BE2C (cell line): ENCODE results near the gene DYRK3.

Source experiments
- DNase-seq: peaks from one replicate; pipeline ENCODE4 v3.0.0-alpha.2; 2020
- H3K27me3 ChIP-seq: fragments of 250-450 bp; sonication (Bioruptor Pico); 2 replicates; pipeline ENCODE4 v1.5.1; 2020; ENCODE audit warnings: mild to moderate bottlenecking
- H3K36me3 ChIP-seq: fragments of 250-450 bp; sonication (Bioruptor Pico); 2 replicates; pipeline ENCODE4 v1.5.1; 2020; ENCODE audit warnings: mild to moderate bottlenecking
- H3K4me1 ChIP-seq: fragments of 250-450 bp; sonication (Bioruptor Pico); 2 replicates; pipeline ENCODE4 v1.5.1; 2020
- H3K4me3 ChIP-seq: 2 replicates; pipeline ENCODE4 v1.5.1; 2011; ENCODE audit warnings: low read depth, low read length
- H3K9me3 ChIP-seq: fragments of 250-450 bp; sonication (Bioruptor Pico); 2 replicates; pipeline ENCODE4 v1.5.1; 2020
- CTCF ChIP-seq: IDR thresholded peaks from 2 replicates; pipeline ENCODE4 v1.5.1; 2012; ENCODE audit warnings: mild to moderate bottlenecking, low read depth, low read length

The DYRK3 gene

GRCh38 chr1:206680279-206680678 lies 44.9 kb downstream of the DYRK3 start:
- TF ChIP-seq CTCF, result no peak
- Histone ChIP-seq H3K9me3 (no peaks in the 10 kb centered on the region), H3K4me1 (no peaks in the 10 kb centered on the region), H3K27me3 (peaks cover 21% of the 10 kb centered on the region), H3K36me3 (no peaks in the 10 kb centered on the region), H3K4me3 (no peak overlapping the region)
- no peak for DNase-seq

GRCh38 chr1:206681359-206681758 lies 46.0 kb downstream of the DYRK3 start:
- DNase-seq, result no peak
- H3K4me3 ChIP-seq, result no peak overlapping the region
- H3K27me3 ChIP-seq, result peaks cover 21% of the 10 kb centered on the region
- H3K36me3 ChIP-seq, result no peaks in the 10 kb centered on the region
- H3K4me1 ChIP-seq, result no peaks in the 10 kb centered on the region
- no peak for TF ChIP-seq CTCF
- H3K9me3 ChIP-seq, result no peaks in the 10 kb centered on the region

GRCh38 chr1:206682111-206682510 lies 46.8 kb downstream of the DYRK3 start:
- H3K36me3 ChIP-seq, result no peaks in the 10 kb centered on the region
- H3K27me3 ChIP-seq, result peaks cover 21% of the 10 kb centered on the region
- no peaks in the 10 kb centered on the region; the same call in 1 of the 2 replicates for H3K4me1 ChIP-seq
- DNase-seq, result no peak
- no peaks in the 10 kb centered on the region for H3K9me3 ChIP-seq
- no peak for TF ChIP-seq CTCF
- H3K4me3 ChIP-seq, result no peak overlapping the region

GRCh38 chr1:206683313-206683712 lies 48.0 kb downstream of the DYRK3 start:
- no peak for DNase-seq
- H3K4me1 ChIP-seq, result no peaks in the 10 kb centered on the region; the same call in none of the 2 replicates
- no peaks in the 10 kb centered on the region for H3K36me3 ChIP-seq

GRCh38 chr1:206684003-206684402 lies 48.7 kb downstream of the DYRK3 start:
- no peaks in the 10 kb centered on the region for H3K36me3 ChIP-seq
- H3K27me3 ChIP-seq, result peaks cover 21% of the 10 kb centered on the region
- no peak overlapping the region for H3K4me3 ChIP-seq
- no peak for DNase-seq
- no peak for TF ChIP-seq CTCF
- no peaks in the 10 kb centered on the region for H3K9me3 ChIP-seq
- no peaks in the 10 kb centered on the region; the same call in none of the 2 replicates for H3K4me1 ChIP-seq

More at GRCh38 chr1:206683313-206683712, 48.0 kb downstream of the DYRK3 start:
- Histone ChIP-seq H3K27me3 (peaks cover 21% of the 10 kb centered on the region), H3K9me3 (no peaks in the 10 kb centered on the region), H3K4me3 (no peak overlapping the region)
- TF ChIP-seq CTCF, result no peak

GRCh38 chr1:206684478-206685333 lies 49.4 kb downstream of the DYRK3 start, which contains the start of gene MAPKAPK2:
TSS of gene MAPKAPK2 (plus strand) at chr1:206684905. CDS start at chr1:206685230, 325 bp downstream.
- peaks cover 21% of the 10 kb centered on the region for H3K27me3 ChIP-seq
- H3K4me3 ChIP-seq, result peak within 1 kb of the TSS; percentile 93
- no peaks in the 10 kb centered on the region for H3K36me3 ChIP-seq
- no peak for TF ChIP-seq CTCF
- DNase-seq, result peak; percentile 84
- H3K9me3 ChIP-seq, result no peaks in the 10 kb centered on the region
- no peaks in the 10 kb centered on the region; the same call in none of the 2 replicates for H3K4me1 ChIP-seq
